ENCODE data around the gene RBM34. TPM values are rescaled to one million over a fixed set of nuclear protein-coding genes. Genes with fewer than 3 reads are reported as not detected.

Gene RBM34
- 62.9 to 71.4 TPM (median 64.3 TPM) in 5 replicates for total RNA-seq (2022; extraction: Qiagen RNA extraction)

GRCh38 chr1:235160957-235161684 lies at the start of gene RBM34:
RBM34 (minus strand) TSS chr1:235161250; CDS start chr1:235161226, 24 bp downstream.

GRCh38 chr1:235128456-235129328 lies 32.4 kb downstream of the RBM34 start, which contains the start of gene TOMM20:
TOMM20 (minus strand) TSS chr1:235128837; CDS start chr1:235128715, 122 bp downstream.

Other genes with a start within 250 kb of the RBM34 start
- gene TOMM20, start 32.4 kb downstream of the RBM34 start, total RNA-seq (2022; extraction: Qiagen RNA extraction) = 102 to 125 TPM (median 105 TPM) in 5 replicates
- gene ARID4B, start 166.9 kb upstream of the RBM34 start, total RNA-seq (2022; extraction: Qiagen RNA extraction) = 12.0 to 19.4 TPM (median 13.2 TPM) in 5 replicates
- gene GGPS1, start 167.3 kb upstream of the RBM34 start, total RNA-seq (2022; extraction: Qiagen RNA extraction) = 15.8 to 21.3 TPM (median 17.1 TPM) in 5 replicates
- gene TBCE, start 206.2 kb upstream of the RBM34 start, total RNA-seq (2022; extraction: Qiagen RNA extraction) = 38.3 to 48.7 TPM (median 44.9 TPM) in 5 replicates

Measured in A549 treated with AZD2906 at 1 μM for 4 hours (cell line).